Skeletal muscle tissue (tissue), 4 donors: Measurements from ENCODE around the gene KRT38. TPM values are rescaled to one million over a fixed set of nuclear protein-coding genes. Genes with fewer than 3 reads are reported as not detected.
"Not testable (repeated sequence)": the region's sequence is repeated elsewhere in the genome, so short reads cannot be mapped to it uniquely, and the experiment has no call there.

Experiments
- H3K27ac ChIP-seq: one replicate; pipeline ENCODE4 v1.7.0; 2013; ENCODE audit warnings: mild to moderate bottlenecking, low read depth, low read length, inconsistent platforms
- H3K27me3 ChIP-seq, 3 donors: one replicate each; pipeline ENCODE4 v1.7.0; 2013; ENCODE audit warnings: low read length in 3 of 3; ENCODE audit not compliant: control insufficient read depth in 3 of 3, insufficient read depth in 3 of 3
- H3K36me3 ChIP-seq, 3 donors: one replicate each; pipeline ENCODE4 v1.7.0; 2013; ENCODE audit warnings: low read length in 3 of 3; ENCODE audit not compliant: control insufficient read depth in 3 of 3, insufficient read depth in 3 of 3
- H3K4me1 ChIP-seq, 3 donors: one replicate each; pipeline ENCODE4 v1.7.0; 2013; ENCODE audit warnings: low read length in 3 of 3, mild to moderate bottlenecking in 3 of 3; ENCODE audit not compliant: control insufficient read depth in 3 of 3, insufficient read depth in 3 of 3
- H3K4me3 ChIP-seq, 3 donors: one replicate each; pipeline ENCODE4 v1.7.0; 2013; ENCODE audit warnings: low read length in 3 of 3
- H3K9ac ChIP-seq, 3 donors: one replicate each; pipeline ENCODE4 v1.7.0; 2013; ENCODE audit warnings: low read length in 3 of 3, mild to moderate bottlenecking in 3 of 3, moderate library complexity in 2 of 3, low read depth in 1 of 3
- H3K9me3 ChIP-seq, 3 donors: one replicate each; pipeline ENCODE4 v1.7.0; 2013; ENCODE audit warnings: low read length in 3 of 3; ENCODE audit not compliant: control insufficient read depth in 3 of 3
- total RNA-seq: library from RNA; depleted of rRNA; stranded (reverse); fragments of >200 nt; gene quantifications from one replicate; pipeline ENCODE4 v1.2.3, GENCODE V29; 2014
- donor health status: Osteomylitis.

The KRT38 gene
- total RNA-seq, 1 donor from 2014 or later: not detected

- no peaks in the 10 kb centered on the region for H3K4me1 ChIP-seq
- peaks cover 0 to 16% (median 10%) of the 10 kb centered on the region in 3 donors for H3K27me3 ChIP-seq
- H3K36me3 ChIP-seq: no peaks in the 10 kb centered on the region
- no peak overlapping the region for H3K4me3 ChIP-seq
- H3K27ac ChIP-seq: no peak overlapping the region
- no peaks in the 10 kb centered on the region for H3K9me3 ChIP-seq
- no peak overlapping the region for H3K9ac ChIP-seq
Observed at GRCh38 chr17:41446806-41447205, 6.0 kb upstream of the KRT38 start.

GRCh38 chr17:41444640-41445039, 3.9 kb upstream of the KRT38 start:
- Histone ChIP-seq H3K36me3 (no peaks in the 10 kb centered on the region), H3K4me3 (no peak overlapping the region), H3K9me3 (no peaks in the 10 kb centered on the region), H3K4me1 (no peaks in the 10 kb centered on the region), H3K27me3 (peaks cover 3 to 24% (median 10%) of the 10 kb centered on the region in 3 donors), H3K27ac (no peak overlapping the region), H3K9ac (no peak overlapping the region)

- Histone ChIP-seq H3K4me3 (no peak overlapping the region), H3K36me3 (no peaks in the 10 kb centered on the region), H3K9ac (no peak overlapping the region), H3K27me3 (peaks cover 3 to 24% (median 10%) of the 10 kb centered on the region in 3 donors), H3K27ac (no peak overlapping the region), H3K9me3 (no peaks in the 10 kb centered on the region), H3K4me1 (no peaks in the 10 kb centered on the region)
Observed at GRCh38 chr17:41444186-41444585, 3.4 kb upstream of the KRT38 start.

GRCh38 chr17:41442739-41443138, 2.0 kb upstream of the KRT38 start:
- no peaks in the 10 kb centered on the region for H3K36me3 ChIP-seq
- H3K9me3 ChIP-seq: no peaks in the 10 kb centered on the region
- H3K9ac ChIP-seq: no peak overlapping the region
- H3K27ac ChIP-seq: no peak overlapping the region
- no peaks in the 10 kb centered on the region for H3K4me1 ChIP-seq
- peaks cover 3 to 13% (median 5%) of the 10 kb centered on the region in 3 donors for H3K27me3 ChIP-seq
- H3K4me3 ChIP-seq: no peak overlapping the region

GRCh38 chr17:41439375-41439774, 1.4 kb downstream of the KRT38 start:
- H3K4me3 ChIP-seq: no peak overlapping the region
- no peaks in the 10 kb centered on the region for H3K36me3 ChIP-seq
- H3K9ac ChIP-seq: no peak overlapping the region
- H3K27me3 ChIP-seq: peaks cover 3 to 11% (median 3%) of the 10 kb centered on the region in 3 donors
- H3K9me3 ChIP-seq: no peaks in the 10 kb centered on the region
- H3K4me1 ChIP-seq: no peaks in the 10 kb centered on the region
- H3K27ac ChIP-seq: no peak overlapping the region

GRCh38 chr17:41437769-41438168, 3.0 kb downstream of the KRT38 start:
- Histone ChIP-seq H3K9me3 (no peaks in the 10 kb centered on the region), H3K27me3 (peaks cover 0 to 11% (median 3%) of the 10 kb centered on the region in 3 donors)

GRCh38 chr17:41437254-41437653, 3.5 kb downstream of the KRT38 start:
- no peak overlapping the region for H3K4me3 ChIP-seq
- H3K9me3 ChIP-seq: no peaks in the 10 kb centered on the region
- no peaks in the 10 kb centered on the region for H3K4me1 ChIP-seq
- no peak overlapping the region for H3K27ac ChIP-seq
- H3K27me3 ChIP-seq: peaks cover 0 to 11% (median 3%) of the 10 kb centered on the region in 3 donors
- no peak overlapping the region for H3K9ac ChIP-seq
- no peaks in the 10 kb centered on the region for H3K36me3 ChIP-seq

More at GRCh38 chr17:41437769-41438168, 3.0 kb downstream of the KRT38 start:
- no peak overlapping the region for H3K27ac ChIP-seq
- H3K4me1 ChIP-seq: no peaks in the 10 kb centered on the region
- no peak overlapping the region for H3K9ac ChIP-seq
- no peaks in the 10 kb centered on the region for H3K36me3 ChIP-seq
- no peak overlapping the region for H3K4me3 ChIP-seq

GRCh38 chr17:41434415-41434814, 6.4 kb downstream of the KRT38 start:
- H3K9ac ChIP-seq: no peak overlapping the region
- no peak overlapping the region for H3K27ac ChIP-seq
- H3K9me3 ChIP-seq: no peaks in the 10 kb centered on the region
- H3K4me3 ChIP-seq: no peak overlapping the region
- no peaks in the 10 kb centered on the region for H3K4me1 ChIP-seq
- H3K27me3 ChIP-seq: peaks cover 0 to 3% (median 0%) of the 10 kb centered on the region in 3 donors
- H3K36me3 ChIP-seq: no peaks in the 10 kb centered on the region

- Histone ChIP-seq H3K4me3 (no peak overlapping the region), H3K9ac (no peak overlapping the region), H3K36me3 (no peaks in the 10 kb centered on the region), H3K9me3 (no peaks in the 10 kb centered on the region), H3K27me3 (peaks cover 0 to 3% (median 0%) of the 10 kb centered on the region in 3 donors), H3K27ac (no peak overlapping the region), H3K4me1 (no peaks in the 10 kb centered on the region)
Observed at GRCh38 chr17:41434005-41434404, 6.8 kb downstream of the KRT38 start.

- H3K4me1 ChIP-seq: no peaks in the 10 kb centered on the region
- no peak overlapping the region for H3K9ac ChIP-seq
- H3K9me3 ChIP-seq: no peaks in the 10 kb centered on the region
- H3K27me3 ChIP-seq: peaks cover 0 to 3% (median 0%) of the 10 kb centered on the region in 3 donors
- no peaks in the 10 kb centered on the region for H3K36me3 ChIP-seq
- H3K4me3 ChIP-seq: no peak overlapping the region
- no peak overlapping the region for H3K27ac ChIP-seq
Observed at GRCh38 chr17:41433586-41433985, 7.2 kb downstream of the KRT38 start.

- not testable (repeated sequence) for H3K9ac ChIP-seq, H3K9me3 ChIP-seq, H3K27ac ChIP-seq, H3K4me3 ChIP-seq, H3K36me3 ChIP-seq, H3K4me1 ChIP-seq, H3K27me3 ChIP-seq
Observed at GRCh38 chr17:41430376-41430775, 10.4 kb downstream of the KRT38 start.
